ENCODE data around the gene RNF220.

The RNF220 gene

DNA sequence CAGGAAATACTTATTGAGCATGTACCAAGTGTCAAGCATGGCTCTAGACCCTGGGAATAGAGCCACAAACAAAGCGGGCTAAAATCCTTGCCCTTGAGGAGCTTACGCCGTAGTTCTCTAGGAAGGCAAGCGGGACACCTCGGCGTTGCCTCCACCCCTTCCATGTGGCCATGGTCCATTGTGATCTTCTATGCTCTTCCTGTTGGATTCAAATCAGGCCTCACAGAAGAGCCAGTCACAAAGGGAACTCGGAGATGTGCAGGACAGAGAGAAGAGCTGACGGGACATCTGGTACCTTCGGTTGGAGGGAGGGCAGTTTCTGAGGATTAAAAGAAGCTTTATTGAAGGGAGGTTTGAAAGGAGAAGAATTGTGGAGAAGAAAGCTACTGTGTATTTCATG lies 139.9 kb downstream of the RNF220 start:
- no peak overlapping the region for H3K4me3 ChIP-seq (ENCODE audit: extremely low read depth, insufficient read depth, low read length, poor library complexity, severe bottlenecking)
- H3K9me3 ChIP-seq (ENCODE audit: control insufficient read depth, low read length): no peaks in the 10 kb centered on the region
- WGBS, 2 experiments (ENCODE audit: insufficient coverage in 2 of 2): 95 to 97% methylated on average over 7 to 9 of the region's 9 CpGs
- peaks cover 19% of the 10 kb centered on the region for H3K4me1 ChIP-seq (ENCODE audit: control insufficient read depth, insufficient read depth, low read length, poor library complexity, severe bottlenecking)
- H3K27ac ChIP-seq (ENCODE audit: low read depth, low read length, severe bottlenecking): no peak overlapping the region
- H3K36me3 ChIP-seq (ENCODE audit: control insufficient read depth, insufficient read depth, low read length): no peaks in the 10 kb centered on the region

DNA sequence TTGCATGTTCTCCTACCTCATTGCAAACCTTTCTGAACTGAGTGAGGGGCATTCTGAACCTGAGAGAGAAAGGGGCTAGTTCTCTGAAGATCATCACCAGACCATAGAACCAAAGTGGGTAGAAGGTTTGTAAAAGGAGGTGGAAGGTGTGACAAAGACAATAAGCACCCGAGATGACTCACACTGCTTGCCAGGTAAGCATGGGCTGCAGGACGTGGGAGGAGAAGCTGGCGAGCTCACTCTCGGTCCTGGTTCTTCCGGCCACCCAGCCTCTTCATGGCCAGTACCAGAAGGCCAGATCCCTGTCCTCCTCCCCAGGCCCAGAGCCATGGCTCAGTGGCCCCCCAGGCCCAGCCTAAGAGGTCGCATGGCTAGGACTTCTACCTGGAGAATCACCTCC lies 140.9 kb downstream of the RNF220 start:
- no peaks in the 10 kb centered on the region for H3K36me3 ChIP-seq (ENCODE audit: control insufficient read depth, insufficient read depth, low read length)
- no peaks in the 10 kb centered on the region for H3K9me3 ChIP-seq (ENCODE audit: control insufficient read depth, low read length)
- 80 to 88% methylated on average over 5 to 6 of the region's 6 CpGs for WGBS, 2 experiments (ENCODE audit: insufficient coverage in 2 of 2)
- H3K4me1 ChIP-seq (ENCODE audit: control insufficient read depth, insufficient read depth, low read length, poor library complexity, severe bottlenecking): peaks cover 19% of the 10 kb centered on the region
- H3K4me3 ChIP-seq (ENCODE audit: extremely low read depth, insufficient read depth, low read length, poor library complexity, severe bottlenecking): no peak overlapping the region
- no peak overlapping the region for H3K27ac ChIP-seq (ENCODE audit: low read depth, low read length, severe bottlenecking)

DNA sequence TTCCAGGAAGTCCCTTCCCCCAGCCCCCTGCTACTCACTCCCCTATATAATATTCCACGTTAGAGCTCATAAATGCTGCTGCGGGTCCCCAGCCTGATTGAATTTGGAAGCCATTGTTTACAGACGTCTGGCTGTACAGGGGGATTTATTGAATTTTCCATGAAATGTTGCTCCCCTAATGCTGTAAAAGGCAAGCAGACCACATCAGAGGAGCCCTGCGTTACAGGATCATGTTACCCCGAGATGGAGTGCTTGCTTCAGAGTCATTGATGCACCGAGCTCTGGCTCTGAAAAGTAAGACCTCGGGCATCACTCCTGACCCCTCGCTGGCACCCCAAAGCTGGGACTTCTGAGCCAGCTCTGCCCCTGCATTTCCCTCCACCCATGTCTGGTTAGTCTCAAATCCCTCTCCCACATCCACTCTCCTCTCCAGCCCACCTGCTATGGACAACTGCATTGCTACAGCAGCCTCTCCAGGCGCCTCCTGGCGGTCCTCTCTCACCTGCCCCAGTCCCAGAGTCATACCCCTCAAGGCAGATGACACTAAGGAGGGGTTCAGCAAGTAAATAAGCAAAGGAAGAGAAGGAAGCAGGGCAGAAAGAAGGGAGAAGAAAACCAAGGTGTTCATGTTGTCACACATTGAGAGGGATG lies 141.5 kb downstream of the RNF220 start:
- H3K4me3 ChIP-seq (ENCODE audit: extremely low read depth, insufficient read depth, low read length, poor library complexity, severe bottlenecking): no peak overlapping the region
- H3K27ac ChIP-seq (ENCODE audit: low read depth, low read length, severe bottlenecking): no peak overlapping the region
- H3K36me3 ChIP-seq (ENCODE audit: control insufficient read depth, insufficient read depth, low read length): no peaks in the 10 kb centered on the region
- peaks cover 19% of the 10 kb centered on the region for H3K4me1 ChIP-seq (ENCODE audit: control insufficient read depth, insufficient read depth, low read length, poor library complexity, severe bottlenecking)
- no peaks in the 10 kb centered on the region for H3K9me3 ChIP-seq (ENCODE audit: control insufficient read depth, low read length)
- WGBS, 2 experiments (ENCODE audit: insufficient coverage in 2 of 2): 82 to 99% methylated on average over 5 to 8 of the region's 10 CpGs

- Histone ChIP-seq H3K36me3 (ENCODE audit: control insufficient read depth, insufficient read depth, low read length) (no peaks in the 10 kb centered on the region), H3K9me3 (ENCODE audit: control insufficient read depth, low read length) (no peaks in the 10 kb centered on the region), H3K4me3 (ENCODE audit: extremely low read depth, insufficient read depth, low read length, poor library complexity, severe bottlenecking) (no peak overlapping the region), H3K4me1 (ENCODE audit: control insufficient read depth, insufficient read depth, low read length, poor library complexity, severe bottlenecking) (peaks cover 17% of the 10 kb centered on the region), H3K27ac (ENCODE audit: low read depth, low read length, severe bottlenecking) (no peak overlapping the region)
- WGBS, 2 experiments (ENCODE audit: insufficient coverage in 2 of 2): 86 to 87% methylated on average over 5 to 6 of the region's 6 CpGs
These were observed 142.3 kb downstream of the RNF220 start for GRCh38 chr1:44547361-44547760.

- no peak overlapping the region for H3K27ac ChIP-seq (ENCODE audit: low read depth, low read length, severe bottlenecking)
- WGBS, 2 experiments (ENCODE audit: insufficient coverage in 2 of 2): 75 to 83% methylated on average over 8 of the region's 8 CpGs
- no peak overlapping the region for H3K4me3 ChIP-seq (ENCODE audit: extremely low read depth, insufficient read depth, low read length, poor library complexity, severe bottlenecking)
- H3K9me3 ChIP-seq (ENCODE audit: control insufficient read depth, low read length): no peaks in the 10 kb centered on the region
- H3K36me3 ChIP-seq (ENCODE audit: control insufficient read depth, insufficient read depth, low read length): no peaks in the 10 kb centered on the region
- peaks cover 13% of the 10 kb centered on the region for H3K4me1 ChIP-seq (ENCODE audit: control insufficient read depth, insufficient read depth, low read length, poor library complexity, severe bottlenecking)
These were observed 142.8 kb downstream of the RNF220 start for GRCh38 chr1:44547837-44548236.

GRCh38 chr1:44549510-44549909 lies 144.5 kb downstream of the RNF220 start:
- H3K36me3 ChIP-seq (ENCODE audit: control insufficient read depth, insufficient read depth, low read length): no peaks in the 10 kb centered on the region
- no peaks in the 10 kb centered on the region for H3K9me3 ChIP-seq (ENCODE audit: control insufficient read depth, low read length)
- no peak overlapping the region for H3K27ac ChIP-seq (ENCODE audit: low read depth, low read length, severe bottlenecking)
- 79 to 87% methylated on average over 4 to 5 of the region's 5 CpGs for WGBS, 2 experiments (ENCODE audit: insufficient coverage in 2 of 2)
- H3K4me3 ChIP-seq (ENCODE audit: extremely low read depth, insufficient read depth, low read length, poor library complexity, severe bottlenecking): no peak overlapping the region
- H3K4me1 ChIP-seq (ENCODE audit: control insufficient read depth, insufficient read depth, low read length, poor library complexity, severe bottlenecking): peaks cover 5% of the 10 kb centered on the region

DNA sequence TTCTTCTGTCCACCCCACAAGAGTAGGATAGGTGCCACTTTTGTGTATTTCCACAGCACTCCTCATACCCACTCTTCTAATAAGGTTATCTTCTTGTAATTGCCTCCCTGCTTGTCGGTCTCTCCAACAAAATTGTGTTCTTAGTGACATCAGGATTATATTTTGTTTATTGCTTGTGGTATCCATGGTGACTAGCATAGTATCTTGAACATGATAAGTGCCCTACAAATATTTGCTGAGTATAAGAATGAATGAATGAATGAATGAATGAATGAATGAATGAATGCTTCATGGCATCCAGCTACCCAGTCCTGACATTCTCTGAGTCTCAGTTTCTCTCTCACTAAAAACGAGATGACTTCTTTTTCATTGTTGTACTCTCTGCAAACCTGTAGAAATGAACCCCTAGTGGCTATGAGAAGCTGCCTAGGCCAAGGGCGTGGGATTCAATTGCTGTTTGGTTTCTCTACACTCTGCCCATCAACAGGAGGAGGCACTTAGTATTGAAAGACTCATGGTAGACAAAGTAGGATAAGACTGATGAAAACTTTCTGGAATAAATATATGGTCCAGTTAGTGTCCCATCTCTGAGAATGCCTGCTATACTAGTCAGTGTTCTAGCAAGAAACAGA lies 148.2 kb downstream of the RNF220 start:
- Histone ChIP-seq H3K9me3 (ENCODE audit: control insufficient read depth, low read length) (no peaks in the 10 kb centered on the region), H3K4me3 (ENCODE audit: extremely low read depth, insufficient read depth, low read length, poor library complexity, severe bottlenecking) (no peak overlapping the region), H3K27ac (ENCODE audit: low read depth, low read length, severe bottlenecking) (no peak overlapping the region), H3K36me3 (ENCODE audit: control insufficient read depth, insufficient read depth, low read length) (no peaks in the 10 kb centered on the region), H3K4me1 (ENCODE audit: control insufficient read depth, insufficient read depth, low read length, poor library complexity, severe bottlenecking) (peaks cover 15% of the 10 kb centered on the region)
- no CpG with 5 or more reads among the region's 3 CpGs for WGBS, 2 experiments (ENCODE audit: insufficient coverage in 2 of 2)

DNA sequence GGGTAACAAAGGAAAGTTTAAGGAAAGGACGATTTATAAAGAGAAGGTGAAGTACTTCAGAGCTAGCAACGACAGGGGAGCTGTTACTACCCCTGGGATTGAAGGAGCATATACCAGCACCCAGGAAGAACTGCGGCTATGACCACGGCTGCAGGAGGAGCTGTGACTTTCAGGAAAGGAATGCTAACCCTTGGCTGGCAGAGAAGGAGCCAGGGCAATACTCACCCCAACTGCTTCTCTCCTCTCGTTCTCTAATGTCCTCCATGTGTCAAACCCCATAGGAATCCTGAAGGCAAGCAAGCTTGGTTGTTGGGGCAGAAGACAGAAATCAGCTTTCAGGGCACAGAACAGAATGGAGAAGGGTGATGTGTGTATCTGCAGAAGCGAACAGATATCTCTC lies 148.7 kb downstream of the RNF220 start:
- peaks cover 15% of the 10 kb centered on the region for H3K4me1 ChIP-seq (ENCODE audit: control insufficient read depth, insufficient read depth, low read length, poor library complexity, severe bottlenecking)
- H3K36me3 ChIP-seq (ENCODE audit: control insufficient read depth, insufficient read depth, low read length): no peaks in the 10 kb centered on the region
- no peak overlapping the region for H3K27ac ChIP-seq (ENCODE audit: low read depth, low read length, severe bottlenecking)
- 85 to 88% methylated on average over 5 of the region's 6 CpGs for whole genome bisulfite sequencing, 2 experiments (ENCODE audit: insufficient coverage in 2 of 2)
- H3K4me3 ChIP-seq (ENCODE audit: extremely low read depth, insufficient read depth, low read length, poor library complexity, severe bottlenecking): no peak overlapping the region
- no peaks in the 10 kb centered on the region for H3K9me3 ChIP-seq (ENCODE audit: control insufficient read depth, low read length)

- 86 to 100% methylated on average over 2 of the region's 2 CpGs for WGBS, 2 experiments (ENCODE audit: insufficient coverage in 2 of 2)
- Histone ChIP-seq H3K9me3 (ENCODE audit: control insufficient read depth, low read length) (no peaks in the 10 kb centered on the region), H3K36me3 (ENCODE audit: control insufficient read depth, insufficient read depth, low read length) (no peaks in the 10 kb centered on the region), H3K4me1 (ENCODE audit: control insufficient read depth, insufficient read depth, low read length, poor library complexity, severe bottlenecking) (peaks cover 15% of the 10 kb centered on the region), H3K4me3 (ENCODE audit: extremely low read depth, insufficient read depth, low read length, poor library complexity, severe bottlenecking) (no peak overlapping the region), H3K27ac (ENCODE audit: low read depth, low read length, severe bottlenecking) (no peak overlapping the region)
These were observed 149.7 kb downstream of the RNF220 start for GRCh38 chr1:44554706-44555105.

DNA sequence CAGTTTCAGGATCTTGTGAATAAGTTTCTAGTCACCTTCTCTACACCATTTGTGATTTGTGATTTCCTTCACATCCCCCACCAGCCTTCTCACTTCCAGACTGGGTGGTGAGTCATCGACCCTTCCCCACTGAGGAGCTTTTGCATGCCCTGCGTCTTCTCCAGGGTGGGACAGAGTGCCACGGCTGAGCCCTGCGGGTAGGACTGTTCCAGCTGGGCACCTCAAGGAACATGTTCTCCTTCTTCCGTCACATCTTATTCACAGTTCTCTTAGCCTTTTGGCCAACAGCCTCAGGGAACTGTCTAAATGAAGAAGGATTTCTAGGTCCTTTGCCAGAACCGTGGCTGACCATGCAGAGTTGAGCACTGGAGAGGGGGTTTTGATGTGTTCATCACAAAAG lies 152.7 kb downstream of the RNF220 start:
- Histone ChIP-seq H3K4me1 (ENCODE audit: control insufficient read depth, insufficient read depth, low read length, poor library complexity, severe bottlenecking) (peaks cover 15% of the 10 kb centered on the region), H3K27ac (ENCODE audit: low read depth, low read length, severe bottlenecking) (no peak overlapping the region), H3K4me3 (ENCODE audit: extremely low read depth, insufficient read depth, low read length, poor library complexity, severe bottlenecking) (no peak overlapping the region), H3K36me3 (ENCODE audit: control insufficient read depth, insufficient read depth, low read length) (no peaks in the 10 kb centered on the region), H3K9me3 (ENCODE audit: control insufficient read depth, low read length) (no peaks in the 10 kb centered on the region)
- 44 to 52% methylated on average over 5 of the region's 6 CpGs for WGBS, 2 experiments (ENCODE audit: insufficient coverage in 2 of 2)

GRCh38 chr1:44558883-44559282 lies 153.8 kb downstream of the RNF220 start:
- Histone ChIP-seq H3K4me3 (ENCODE audit: extremely low read depth, insufficient read depth, low read length, poor library complexity, severe bottlenecking) (no peak overlapping the region), H3K4me1 (ENCODE audit: control insufficient read depth, insufficient read depth, low read length, poor library complexity, severe bottlenecking) (peaks cover 13% of the 10 kb centered on the region), H3K9me3 (ENCODE audit: control insufficient read depth, low read length) (no peaks in the 10 kb centered on the region), H3K36me3 (ENCODE audit: control insufficient read depth, insufficient read depth, low read length) (no peaks in the 10 kb centered on the region), H3K27ac (ENCODE audit: low read depth, low read length, severe bottlenecking) (no peak overlapping the region)
- WGBS, 2 experiments (ENCODE audit: insufficient coverage in 2 of 2): 77 to 100% methylated on average over 3 to 6 of the region's 6 CpGs
